Spleen (tissue), 7 donors: Measurements from ENCODE around the gene RAB15.

ENCODE experiments used
- POLR2AphosphoS5 ChIP-seq, 3 donors: sonication (generic); formaldehyde crosslinking; IDR thresholded peaks; one replicate each; pipeline ENCODE4 v1.5.1; 2017; ENCODE audit warnings: antibody characterized with exemption in 3 of 3
- TF ChIP-seq, protein P1 (sequence below), 11 experiments: fragments of 200-600 bp in 7 of 11; fragments of 450-650 bp in 4 of 11; sonication (generic) in 4 of 11; IDR thresholded peaks in 8 of 11; conservative IDR thresholded peaks in 3 of 11; 1 replicate in 7 of 11; 2 replicates in 4 of 11; pipeline versions ENCODE4 v1.4.0 to v1.8.0; 2016 to 2021; ENCODE audit warnings: antibody characterized with exemption in 11 of 11, inconsistent platforms in 4 of 11, mild to moderate bottlenecking in 1 of 11
- donor health status: DM: no; HTN: no; CAD: no; lungs with moderate emphysema.
- donor health status: DM: no; HTN: no; CAD: no.
- donor health status: DM: no; HTN: no; CAD: no.

DNA sequence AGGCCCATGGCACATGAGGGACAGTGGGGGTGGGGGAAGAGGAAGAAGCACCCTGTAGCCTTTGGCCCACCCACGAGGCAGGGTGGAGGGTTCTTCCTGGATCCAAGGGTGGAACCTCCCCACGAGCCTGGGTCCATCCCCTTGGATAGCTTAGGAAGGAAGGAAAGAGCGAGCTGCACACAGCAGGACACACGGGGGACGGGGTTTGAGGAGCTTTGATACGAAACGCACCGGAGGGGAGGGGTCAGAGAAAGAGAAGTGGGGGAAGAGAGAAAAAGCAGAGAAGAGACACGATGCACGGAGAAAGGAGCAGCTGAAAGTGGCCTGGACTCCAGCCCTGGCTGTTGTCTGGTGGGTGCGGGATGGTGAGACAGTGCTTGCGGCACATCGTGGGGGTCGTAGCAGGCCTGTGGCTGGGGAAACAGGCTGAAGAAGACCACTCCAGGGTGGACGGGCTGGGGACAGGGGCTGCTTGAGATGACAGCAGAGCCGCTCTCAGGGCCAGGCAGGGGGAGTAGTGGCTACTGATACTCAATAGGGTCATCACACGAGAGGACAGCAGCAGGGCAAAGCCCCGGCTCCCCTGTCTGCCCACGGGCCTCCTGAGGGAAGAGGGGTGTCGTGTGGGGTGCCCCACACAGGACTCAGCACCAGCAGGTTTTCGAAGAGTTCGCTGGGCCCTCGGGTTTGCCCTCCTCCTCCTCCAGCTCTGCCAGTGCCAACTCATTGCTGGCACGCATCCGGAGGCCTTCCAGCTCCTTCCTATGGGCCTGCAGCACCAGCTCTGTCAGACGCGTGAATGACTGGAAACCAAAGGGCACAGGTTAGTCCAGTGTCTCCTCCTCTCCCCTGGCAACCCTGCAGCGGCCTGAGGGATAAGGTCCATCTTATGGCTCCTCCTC lies 24.2 kb downstream of the RAB15 start:
- peak in 1 of 3 donors; percentile 30 for TF ChIP-seq POLR2AphosphoS5 (IDR thresholded peaks at IDR 0.05)
- TF ChIP-seq, protein P1, sequence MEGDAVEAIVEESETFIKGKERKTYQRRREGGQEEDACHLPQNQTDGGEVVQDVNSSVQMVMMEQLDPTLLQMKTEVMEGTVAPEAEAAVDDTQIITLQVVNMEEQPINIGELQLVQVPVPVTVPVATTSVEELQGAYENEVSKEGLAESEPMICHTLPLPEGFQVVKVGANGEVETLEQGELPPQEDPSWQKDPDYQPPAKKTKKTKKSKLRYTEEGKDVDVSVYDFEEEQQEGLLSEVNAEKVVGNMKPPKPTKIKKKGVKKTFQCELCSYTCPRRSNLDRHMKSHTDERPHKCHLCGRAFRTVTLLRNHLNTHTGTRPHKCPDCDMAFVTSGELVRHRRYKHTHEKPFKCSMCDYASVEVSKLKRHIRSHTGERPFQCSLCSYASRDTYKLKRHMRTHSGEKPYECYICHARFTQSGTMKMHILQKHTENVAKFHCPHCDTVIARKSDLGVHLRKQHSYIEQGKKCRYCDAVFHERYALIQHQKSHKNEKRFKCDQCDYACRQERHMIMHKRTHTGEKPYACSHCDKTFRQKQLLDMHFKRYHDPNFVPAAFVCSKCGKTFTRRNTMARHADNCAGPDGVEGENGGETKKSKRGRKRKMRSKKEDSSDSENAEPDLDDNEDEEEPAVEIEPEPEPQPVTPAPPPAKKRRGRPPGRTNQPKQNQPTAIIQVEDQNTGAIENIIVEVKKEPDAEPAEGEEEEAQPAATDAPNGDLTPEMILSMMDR (IDR thresholded peaks at IDR 0.05 in 8 of 11, conservative IDR thresholded peaks at IDR 0.05 in 3 of 11) = no peak
